Left lung (tissue), 10 donors: ENCODE measurements around the gene DPF1. TPM values are rescaled to one million over a fixed set of nuclear protein-coding genes. Genes with fewer than 3 reads are reported as not detected.
A peak's percentile ranks its signal among the peaks of the same experiment; 100 is the strongest.
"Not testable (repeated sequence)": the region's sequence is repeated elsewhere in the genome, so short reads cannot be mapped to it uniquely, and the experiment has no call there.

Experiments used
- ATAC-seq: fragments of 200-7000 bp; cut with Tn5 transposase; one replicate; pipeline ENCODE4 v1.9.1; 2020; ENCODE audit warnings: moderate library complexity
- DNase-seq, 4 donors: peaks; one replicate each; pipeline ENCODE4 v3.0.0-alpha.2; 2013 to 2020
- H3K27ac ChIP-seq, 2 donors: fragments of 200-600 bp; sonication (generic) in 1 of 2; one replicate each; pipeline versions ENCODE4 v1.5.0 to v1.8.0; 2020 to 2021
- H3K27me3 ChIP-seq, 2 donors: fragments of 200-600 bp; sonication (generic) in 1 of 2; one replicate each; pipeline versions ENCODE4 v1.5.0 to v1.8.0; 2020 to 2021
- H3K36me3 ChIP-seq, 2 donors: fragments of 200-600 bp; sonication (generic) in 1 of 2; one replicate each; pipeline versions ENCODE4 v1.5.0 to v1.8.0; 2020 to 2021
- H3K4me1 ChIP-seq, 2 donors: fragments of 200-600 bp; one replicate each; pipeline ENCODE4 v1.8.0; 2021
- H3K4me3 ChIP-seq, 2 donors: fragments of 200-600 bp; sonication (generic) in 1 of 2; one replicate each; pipeline versions ENCODE4 v1.5.0 to v1.8.0; 2020 to 2021; ENCODE audit warnings: mild to moderate bottlenecking in 1 of 2
- H3K9me3 ChIP-seq, 2 donors: fragments of 200-600 bp; sonication (generic) in 1 of 2; one replicate each; pipeline versions ENCODE4 v1.5.0 to v1.8.0; 2020 to 2021
- CTCF ChIP-seq, 2 donors: fragments of 200-600 bp; sonication (generic) in 1 of 2; IDR thresholded peaks; one replicate each; pipeline versions ENCODE4 v1.5.0 to v1.8.0; 2021; ENCODE audit warnings: antibody characterized with exemption in 2 of 2
- intact Hi-C, 2 donors: fragments of 100-400 bp; cut with DNase I; formaldehyde crosslinking; loops; one replicate each; pipeline versions ENCODE4 v1.11.2 to v1.14.2; 2022
- polyA plus RNA-seq, 6 donors: library from polyadenylated mRNA; unstranded; fragments of 120-200 nt; gene quantifications; one replicate each; pipeline ENCODE4 v1.2.1, GENCODE V29; 2013; ENCODE audit not compliant: insufficient read length in 6 of 6
- total RNA-seq, 2 donors: library from RNA; stranded (reverse); fragmentation: NEBNext Ultra II Directional; extraction: Animal tissue kit (Norgen Biotek cat#: 25700); gene quantifications; one replicate each; pipeline ENCODE4 v1.2.1, GENCODE V29; 2021
- donor health status: DM: no; HTN: yes; CAD: no.
- donor health status: DM: no; HTN: no; CAD: no.

DPF1 gene
- total and polyA plus RNA-seq, 8 donors = 0.39 to 4.3 (median 2.9) TPM

- ATAC-seq (no peak), DNase-seq (no peak)
- no peaks in the 10 kb centered on the region for H3K9me3 ChIP-seq
- H3K4me1 ChIP-seq = peaks cover 2 to 8% of the 10 kb centered on the region in 2 donors
- H3K27ac ChIP-seq = no peak overlapping the region
- TF ChIP-seq CTCF (IDR thresholded peaks at IDR 0.05) = no peak
- H3K27me3 ChIP-seq = no peaks in the 10 kb centered on the region
- intact Hi-C loops = no loop called here
- H3K4me3 ChIP-seq = no peak overlapping the region
- no peaks in the 10 kb centered on the region for H3K36me3 ChIP-seq
Observed at GRCh38 chr19:38243279-38243673, 19.3 kb upstream of the DPF1 start.

- Histone ChIP-seq H3K27ac (no peak overlapping the region), H3K9me3 (no peaks in the 10 kb centered on the region), H3K27me3 (peaks cover 0 to 8% of the 10 kb centered on the region in 2 donors), H3K36me3 (no peaks in the 10 kb centered on the region), H3K4me3 (no peak overlapping the region), H3K4me1 (peaks cover 0 to 8% of the 10 kb centered on the region in 2 donors)
- no peak for ATAC-seq
- TF ChIP-seq CTCF (IDR thresholded peaks at IDR 0.05) = no peak
- intact Hi-C loops = loop anchor here in 1 of 2 donors (2.0 kb wide), 1 partner anchor 95 kb away; the partner anchor contains the start of gene CATSPERG
- DNase-seq = no peak
Observed at GRCh38 chr19:38239816-38240215, 15.8 kb upstream of the DPF1 start.

- DNase-seq (no peak), ATAC-seq (no peak)
- no peaks in the 10 kb centered on the region for H3K36me3 ChIP-seq
- H3K9me3 ChIP-seq = no peaks in the 10 kb centered on the region
- no peaks in the 10 kb centered on the region for H3K4me1 ChIP-seq
- TF ChIP-seq CTCF (IDR thresholded peaks at IDR 0.05) = no peak
- H3K27ac ChIP-seq = no peak overlapping the region
- H3K4me3 ChIP-seq = no peak overlapping the region
- H3K27me3 ChIP-seq = peaks cover 5 to 46% of the 10 kb centered on the region in 2 donors
- intact Hi-C loops = no loop called here
Observed at GRCh38 chr19:38234615-38235014, 10.6 kb upstream of the DPF1 start.

GRCh38 chr19:38233740-38234251 is 9.8 kb upstream of the DPF1 start:
- TF ChIP-seq CTCF (IDR thresholded peaks at IDR 0.05) = peak; percentile 72 to 85
- no peak overlapping the region for H3K27ac ChIP-seq
- H3K9me3 ChIP-seq = no peaks in the 10 kb centered on the region
- peak; percentile 92 for ATAC-seq
- H3K36me3 ChIP-seq = no peaks in the 10 kb centered on the region
- no peak overlapping the region for H3K4me3 ChIP-seq
- peaks cover 4 to 5% of the 10 kb centered on the region in 2 donors for H3K4me1 ChIP-seq
- intact Hi-C loops = no loop called here
- peaks cover 10 to 54% of the 10 kb centered on the region in 2 donors for H3K27me3 ChIP-seq
- peak in 2 of 4 donors; percentile 80 to 95 for DNase-seq

- H3K36me3 ChIP-seq = no peaks in the 10 kb centered on the region
- peaks cover 4 to 8% of the 10 kb centered on the region in 2 donors for H3K4me1 ChIP-seq
- H3K9me3 ChIP-seq = no peaks in the 10 kb centered on the region
- peaks cover 29 to 69% of the 10 kb centered on the region in 2 donors for H3K27me3 ChIP-seq
- DNase-seq (no peak), ATAC-seq (no peak)
- H3K27ac ChIP-seq = no peak overlapping the region
- intact Hi-C loops = no loop called here
- H3K4me3 ChIP-seq = no peak overlapping the region
- TF ChIP-seq CTCF (IDR thresholded peaks at IDR 0.05) = no peak
Observed at GRCh38 chr19:38231918-38232317, 7.9 kb upstream of the DPF1 start.

- H3K9me3 ChIP-seq, DNase-seq, ATAC-seq, H3K27ac ChIP-seq, H3K36me3 ChIP-seq, H3K4me3 ChIP-seq, intact Hi-C loops, H3K4me1 ChIP-seq: not testable (repeated sequence)
- peaks cover 30 to 75% of the 10 kb centered on the region in 2 donors for H3K27me3 ChIP-seq
Observed at GRCh38 chr19:38230506-38231133, 6.6 kb upstream of the DPF1 start.
